ENCODE measurements around the gene SPOCK2. TPM values are rescaled to one million over a fixed set of nuclear protein-coding genes. Genes with fewer than 3 reads are reported as not detected.

The SPOCK2 gene
- total and polyA plus RNA-seq, 2 of the 13 experiments (the other 11 are each of a cell fraction or from before 2014, with no cell fraction given), result 8.6 to 30.6 TPM

- TF ChIP-seq ZNF549 (CRISPR knock-in tag; IDR thresholded peaks at IDR 0.05) (no peak), ZNF318 (CRISPR knock-in tag; IDR thresholded peaks at IDR 0.05) (no peak), YY1 (IDR thresholded peaks at IDR 0.05; ENCODE audit: insufficient read depth, insufficient replicate concordance, low read depth, low read length) (peak; percentile 49), DR1 (CRISPR knock-in tag; IDR thresholded peaks at IDR 0.05) (no peak), ZNF616 (CRISPR knock-in tag; IDR thresholded peaks at IDR 0.05; ENCODE audit: low read depth) (peak; percentile 73; the same call in 1 of the 2 replicates), CHD4 (IDR thresholded peaks at IDR 0.05; ENCODE audit: borderline replicate concordance, low read length) (no peak), ZNF670 (CRISPR knock-in tag; IDR thresholded peaks at IDR 0.05; ENCODE audit: borderline replicate concordance) (no peak), ZNF597 (CRISPR knock-in tag; IDR thresholded peaks at IDR 0.05) (no peak), DBP (CRISPR knock-in tag; IDR thresholded peaks at IDR 0.05; ENCODE audit: not compliant biosample characterization) (no peak), SRSF4 (IDR thresholded peaks at IDR 0.05; ENCODE audit: low read depth, low read length, poor library complexity, severe bottlenecking) (no peak), SRF (IDR thresholded peaks at IDR 0.05; ENCODE audit: low read depth, low read length) (no peak), ZNF24 (IDR thresholded peaks at IDR 0.05) (no peak), ZNF713 (CRISPR knock-in tag; IDR thresholded peaks at IDR 0.05) (no peak), GPN1 (CRISPR knock-in tag; IDR thresholded peaks at IDR 0.05; ENCODE audit: borderline replicate concordance) (no peak), AFF4 (CRISPR knock-in tag; IDR thresholded peaks at IDR 0.05) (no peak)
Measured at GRCh38 chr10:72044417-72045041, 43.8 kb downstream of the SPOCK2 start (continued).

All from HepG2 (cell line).